ENCODE measurements around the gene RNF138. TPM values are rescaled to one million over a fixed set of nuclear protein-coding genes. Genes with fewer than 3 reads are reported as not detected.
"Not testable (repeated sequence)": the region's sequence is repeated elsewhere in the genome, so short reads cannot be mapped to it uniquely, and the experiment has no call there.

RNF138 gene
- total RNA-seq, 1 experiment from 2014 or later = 38.9 TPM

DNA sequence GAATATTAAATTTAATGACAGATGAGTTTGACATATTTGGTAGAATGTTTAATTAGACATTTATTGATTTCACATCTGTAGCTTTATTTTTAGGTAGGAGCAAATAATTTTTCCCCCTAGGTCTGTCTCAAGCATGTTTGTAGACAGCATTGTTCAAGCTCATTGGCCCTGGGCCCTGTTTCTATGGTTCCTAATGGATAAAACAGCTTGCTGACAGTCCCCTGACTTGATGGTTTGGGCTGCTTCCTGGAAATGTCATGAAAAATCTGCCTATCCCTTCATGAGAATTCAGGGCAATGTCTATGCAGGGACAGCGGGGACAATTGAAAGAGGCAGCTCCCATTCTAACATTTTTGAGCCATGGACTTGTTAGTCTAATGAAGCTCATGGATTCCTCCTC lies 83.6 kb downstream of the RNF138 start:
- TF ChIP-seq, protein P1, sequence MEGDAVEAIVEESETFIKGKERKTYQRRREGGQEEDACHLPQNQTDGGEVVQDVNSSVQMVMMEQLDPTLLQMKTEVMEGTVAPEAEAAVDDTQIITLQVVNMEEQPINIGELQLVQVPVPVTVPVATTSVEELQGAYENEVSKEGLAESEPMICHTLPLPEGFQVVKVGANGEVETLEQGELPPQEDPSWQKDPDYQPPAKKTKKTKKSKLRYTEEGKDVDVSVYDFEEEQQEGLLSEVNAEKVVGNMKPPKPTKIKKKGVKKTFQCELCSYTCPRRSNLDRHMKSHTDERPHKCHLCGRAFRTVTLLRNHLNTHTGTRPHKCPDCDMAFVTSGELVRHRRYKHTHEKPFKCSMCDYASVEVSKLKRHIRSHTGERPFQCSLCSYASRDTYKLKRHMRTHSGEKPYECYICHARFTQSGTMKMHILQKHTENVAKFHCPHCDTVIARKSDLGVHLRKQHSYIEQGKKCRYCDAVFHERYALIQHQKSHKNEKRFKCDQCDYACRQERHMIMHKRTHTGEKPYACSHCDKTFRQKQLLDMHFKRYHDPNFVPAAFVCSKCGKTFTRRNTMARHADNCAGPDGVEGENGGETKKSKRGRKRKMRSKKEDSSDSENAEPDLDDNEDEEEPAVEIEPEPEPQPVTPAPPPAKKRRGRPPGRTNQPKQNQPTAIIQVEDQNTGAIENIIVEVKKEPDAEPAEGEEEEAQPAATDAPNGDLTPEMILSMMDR (IDR thresholded peaks at IDR 0.05; ENCODE audit: unreplicated experiment) = no peak
- Mint-ChIP-seq H3K36me3 (ENCODE audit: insufficient read depth, unreplicated experiment) (no peaks in the 10 kb centered on the region), H3K27me3 (ENCODE audit: unreplicated experiment) (no peaks in the 10 kb centered on the region), H3K4me1 (ENCODE audit: low read depth, unreplicated experiment) (no peaks in the 10 kb centered on the region), H3K9me3 (ENCODE audit: low read depth, unreplicated experiment) (no peaks in the 10 kb centered on the region), H3K27ac (ENCODE audit: unreplicated experiment) (no peak overlapping the region), H3K4me3 (ENCODE audit: low read depth, unreplicated experiment) (no peak overlapping the region)
- no peak for DNase-seq
- intact Hi-C loops (cut with micrococcal nuclease; ENCODE audit: unreplicated experiment) = no loop called here
- CTCF ChIA-PET = no interaction called here
- BruUV-seq (replicated peaks) = no TSS peak

DNA sequence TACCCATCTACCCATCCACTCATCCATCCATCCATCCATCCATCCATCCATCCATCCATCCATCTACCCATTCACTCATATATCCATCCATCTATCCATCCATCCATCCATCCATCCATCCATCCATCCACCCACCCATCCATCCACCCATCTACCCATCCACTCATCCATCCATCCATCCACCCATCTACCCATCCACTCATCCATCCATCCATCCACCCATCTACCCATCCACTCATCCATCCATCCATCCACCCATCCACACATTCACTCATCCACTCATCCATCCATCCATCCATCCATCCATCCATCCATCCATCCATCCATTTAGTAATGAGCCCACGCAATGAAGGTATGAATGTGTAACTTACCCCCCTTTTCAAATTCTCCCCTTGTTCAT lies 85.1 kb downstream of the RNF138 start:
- H3K9me3 Mint-ChIP-seq (ENCODE audit: low read depth, unreplicated experiment); H3K4me3 Mint-ChIP-seq (ENCODE audit: low read depth, unreplicated experiment); H3K36me3 Mint-ChIP-seq (ENCODE audit: insufficient read depth, unreplicated experiment); CTCF ChIA-PET; H3K27ac Mint-ChIP-seq (ENCODE audit: unreplicated experiment); intact Hi-C loops (cut with micrococcal nuclease; ENCODE audit: unreplicated experiment); H3K4me1 Mint-ChIP-seq (ENCODE audit: low read depth, unreplicated experiment); BruUV-seq (replicated peaks); H3K27me3 Mint-ChIP-seq (ENCODE audit: unreplicated experiment); DNase-seq: not testable (repeated sequence)

DNA sequence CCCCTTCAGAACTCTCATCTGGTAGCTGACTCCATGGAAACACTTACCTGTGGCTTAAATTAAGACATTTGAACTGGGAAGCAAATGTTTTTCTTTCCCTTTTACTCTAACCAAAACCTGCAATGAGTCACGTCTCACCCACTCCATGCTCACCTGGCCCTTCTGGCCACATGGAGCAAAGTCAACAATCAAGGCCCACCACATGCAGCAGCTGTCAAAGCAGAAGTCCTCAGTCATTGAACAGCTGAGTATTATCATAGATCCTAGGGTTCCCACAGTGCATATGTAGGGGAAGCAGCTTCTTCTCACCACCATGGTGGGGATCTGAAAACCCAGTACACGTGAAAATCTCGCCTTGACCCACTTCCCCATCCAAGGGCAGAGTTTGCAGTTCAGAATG lies 85.9 kb downstream of the RNF138 start:
- TF ChIP-seq, protein P1 (IDR thresholded peaks at IDR 0.05; ENCODE audit: unreplicated experiment) = no peak
- H3K9me3 Mint-ChIP-seq (ENCODE audit: low read depth, unreplicated experiment) = no peaks in the 10 kb centered on the region
- DNase-seq = no peak
- no TSS peak for BruUV-seq (replicated peaks)
- H3K27ac Mint-ChIP-seq (ENCODE audit: unreplicated experiment) = no peak overlapping the region
- no peaks in the 10 kb centered on the region for H3K4me1 Mint-ChIP-seq (ENCODE audit: low read depth, unreplicated experiment)
- no peaks in the 10 kb centered on the region for H3K27me3 Mint-ChIP-seq (ENCODE audit: unreplicated experiment)
- intact Hi-C loops (cut with micrococcal nuclease; ENCODE audit: unreplicated experiment) = no loop called here
- CTCF ChIA-PET = no interaction called here
- H3K4me3 Mint-ChIP-seq (ENCODE audit: low read depth, unreplicated experiment) = no peak overlapping the region
- H3K36me3 Mint-ChIP-seq (ENCODE audit: insufficient read depth, unreplicated experiment) = no peaks in the 10 kb centered on the region

Other genes with a start within 250 kb of the RNF138 start
- gene TRAPPC8, start 148.7 kb upstream of the RNF138 start, total RNA-seq (2022) = 38.0 and 40.1 TPM in 2 replicates
- gene RNF125, start 73.0 kb upstream of the RNF138 start, total RNA-seq (2022) = 0.50 and 0.98 TPM in 2 replicates
- gene MEP1B, start 98.2 kb downstream of the RNF138 start, total RNA-seq (2022) = not detected in 2 replicates

Measured in Calu3 (cell line).